Common myeloid progenitor, CD34-positive (primary cell): ENCODE measurements around the gene COG5.

Source experiments
- CTCF ChIA-PET: fragments of 350-600 bp; sonication (Branson Sonifier 250); formaldehyde crosslinking; loops from one replicate; lab custom pipeline; 2021; ENCODE audit warnings: antibody characterized with exemption; lab: Charles Lee
- POLR2A ChIA-PET: fragments of 350-600 bp; sonication (Branson Sonifier 250); formaldehyde crosslinking; loops from one replicate; lab custom pipeline; 2021; ENCODE audit warnings: antibody characterized with exemption; lab: Charles Lee
- DNase-seq, 3 donors: peaks; one replicate each; pipeline versions ENCODE4 v3.0.0 to v3.0.0-alpha.2; 2013
- H3K27ac ChIP-seq, 2 experiments: 1 replicate in 1 of 2; 2 replicates in 1 of 2; pipeline ENCODE4 v1.7.0; 2013; ENCODE audit warnings: inconsistent platforms in 2 of 2, low read length in 2 of 2, mild to moderate bottlenecking in 2 of 2, low read depth in 1 of 2, moderate library complexity in 1 of 2; ENCODE audit not compliant: severe bottlenecking in 2 of 2, insufficient read depth in 1 of 2, poor library complexity in 1 of 2
- H3K27me3 ChIP-seq, 5 experiments: replicated peaks in 2 of 5; 1 replicate in 3 of 5; 2 replicates in 2 of 5; pipeline versions ENCODE4 v1.6.1 to v1.7.0; 2013; ENCODE audit warnings: low read length in 4 of 5, mild to moderate bottlenecking in 2 of 5, moderate library complexity in 2 of 5, inconsistent platforms in 1 of 5; ENCODE audit not compliant: insufficient read depth in 5 of 5, control insufficient read depth in 4 of 5
- H3K36me3 ChIP-seq, 4 experiments: 1 replicate in 2 of 4; 2 replicates in 2 of 4; pipeline versions ENCODE4 v1.6.1 to v1.7.0; 2013; ENCODE audit warnings: low read length in 3 of 4, control low read depth in 1 of 4, mild to moderate bottlenecking in 1 of 4; ENCODE audit not compliant: control insufficient read depth in 4 of 4, insufficient read depth in 4 of 4
- H3K4me1 ChIP-seq, 4 experiments: 1 replicate in 3 of 4; 2 replicates in 1 of 4; pipeline versions ENCODE4 v1.6.1 to v1.7.1; 2013; ENCODE audit warnings: low read length in 3 of 4, mild to moderate bottlenecking in 3 of 4, control low read depth in 1 of 4, inconsistent platforms in 1 of 4, moderate library complexity in 1 of 4; ENCODE audit not compliant: control insufficient read depth in 4 of 4, insufficient read depth in 4 of 4; ENCODE audit errors: control extremely low read depth in 1 of 4
- H3K4me3 ChIP-seq, 7 experiments: 1 replicate in 4 of 7; 2 replicates in 3 of 7; pipeline versions ENCODE4 v1.5.1 to v1.7.0; 2013; ENCODE audit warnings: mild to moderate bottlenecking in 7 of 7, low read length in 6 of 7, moderate library complexity in 6 of 7, inconsistent platforms in 2 of 7, low read depth in 2 of 7, control low read depth in 1 of 7; ENCODE audit not compliant: insufficient read depth in 4 of 7, control insufficient read depth in 1 of 7; ENCODE audit errors: extremely low read depth in 1 of 7
- H3K9me3 ChIP-seq, 5 experiments: 1 replicate in 4 of 5; 2 replicates in 1 of 5; pipeline versions ENCODE4 v1.6.1 to v1.7.1; 2013; ENCODE audit warnings: low read length in 4 of 5, mild to moderate bottlenecking in 2 of 5, inconsistent platforms in 1 of 5, low read depth in 1 of 5, moderate library complexity in 1 of 5; ENCODE audit not compliant: control insufficient read depth in 4 of 5, insufficient read depth in 2 of 5; ENCODE audit errors: control extremely low read depth in 1 of 5
- WGBS: methylation state at CpG from one replicate; pipeline ENCODE4 v1.1.5; 2013; ENCODE audit not compliant: insufficient coverage; 5-methylcytosine and 5-hydroxymethylcytosine counted together

The COG5 gene

DNA sequence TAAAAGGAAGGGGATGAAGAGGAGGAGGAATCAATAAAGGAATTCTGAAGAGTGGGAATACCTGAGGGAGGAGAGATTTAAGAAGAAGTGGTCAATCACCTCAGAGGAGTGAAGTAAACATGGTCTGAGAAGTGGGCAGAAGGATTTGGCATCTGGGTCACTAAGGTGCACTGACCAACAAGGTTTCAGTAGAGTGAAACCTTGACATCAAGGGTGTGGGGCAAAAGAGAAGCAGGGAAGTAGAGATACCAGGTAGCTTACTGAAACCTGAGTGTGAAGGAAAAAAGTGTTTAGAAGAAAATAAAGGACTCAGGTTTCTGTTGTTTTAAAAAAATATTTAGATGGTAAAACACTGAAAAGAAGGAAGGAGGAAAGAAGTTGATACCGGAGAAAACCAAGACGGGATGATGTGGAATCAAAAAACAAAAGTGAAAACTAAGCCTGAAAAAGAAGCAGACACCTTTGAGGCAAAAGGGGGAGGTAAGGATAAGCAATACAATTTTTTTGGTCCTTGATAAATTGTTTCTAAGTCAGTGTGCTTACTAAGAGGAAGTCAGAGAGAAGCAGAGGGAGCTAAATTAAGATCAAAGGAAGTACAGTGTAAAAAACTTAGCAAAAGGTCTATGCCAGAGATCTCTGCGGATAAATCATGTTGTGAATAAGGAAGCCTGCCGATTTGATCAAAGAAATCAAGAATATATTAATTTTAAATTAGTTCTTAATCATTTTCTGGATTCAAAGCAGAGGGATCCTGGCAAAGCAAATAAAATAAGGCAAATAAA lies 231.0 kb downstream of the COG5 start:
- Histone ChIP-seq H3K4me1 (peaks cover 0 to 19% (median 11%) of the 10 kb centered on the region in 4 experiments), H3K9me3 (peaks cover 0 to 3% (median 0%) of the 10 kb centered on the region in 5 experiments), H3K27me3 (no peaks in the 10 kb centered on the region), H3K4me3 (peak overlapping the region in 6 of 7 experiments; percentile 32 to 71 (median 54)), H3K27ac (peak overlapping the region; percentile 36 to 81), H3K36me3 (peaks cover 0 to 4% (median 2%) of the 10 kb centered on the region in 4 experiments)
- 5% methylated on average over 2 of the region's 4 CpGs for WGBS
- ChIA-PET POLR2A (no interaction called here), CTCF (no interaction called here)
- DNase-seq, result peak; percentile 35 to 80 (median 65)

DNA sequence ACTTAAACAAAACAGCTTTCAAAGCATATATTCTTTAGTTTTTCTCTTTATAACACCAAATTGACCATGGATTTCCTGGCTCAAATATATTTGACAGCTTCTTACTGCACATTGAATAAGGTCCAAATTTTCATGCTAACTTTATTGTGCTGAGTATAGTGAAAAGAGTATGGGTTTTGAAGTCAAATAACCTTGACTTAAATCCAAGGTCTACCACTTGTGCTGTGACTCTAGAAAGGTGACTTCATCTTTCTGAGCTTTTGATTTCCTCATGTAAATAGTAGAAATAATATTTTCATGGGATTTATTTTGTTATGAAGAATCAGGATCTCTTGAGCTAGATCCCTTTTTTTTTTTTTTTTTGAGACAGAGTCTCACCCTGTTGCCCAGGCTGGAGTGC lies 233.2 kb downstream of the COG5 start:
- Histone ChIP-seq H3K4me3 (no peak overlapping the region), H3K36me3 (peaks cover 0 to 4% (median 2%) of the 10 kb centered on the region in 4 experiments), H3K9me3 (peaks cover 0 to 4% (median 0%) of the 10 kb centered on the region in 5 experiments), H3K27ac (no peak overlapping the region), H3K4me1 (peaks cover 0 to 19% (median 11%) of the 10 kb centered on the region in 4 experiments), H3K27me3 (no peaks in the 10 kb centered on the region)
- no peak for DNase-seq
- CTCF ChIA-PET, result interaction anchor here (1.5 kb wide), 1 partner anchor 8 kb away, joined by 3 read pairs; no protein-coding TSS in a partner anchor
- POLR2A ChIA-PET, result interaction anchor here (0.6 kb wide), 1 partner anchor 129 kb away, joined by 3 read pairs; no protein-coding TSS in a partner anchor

DNA sequence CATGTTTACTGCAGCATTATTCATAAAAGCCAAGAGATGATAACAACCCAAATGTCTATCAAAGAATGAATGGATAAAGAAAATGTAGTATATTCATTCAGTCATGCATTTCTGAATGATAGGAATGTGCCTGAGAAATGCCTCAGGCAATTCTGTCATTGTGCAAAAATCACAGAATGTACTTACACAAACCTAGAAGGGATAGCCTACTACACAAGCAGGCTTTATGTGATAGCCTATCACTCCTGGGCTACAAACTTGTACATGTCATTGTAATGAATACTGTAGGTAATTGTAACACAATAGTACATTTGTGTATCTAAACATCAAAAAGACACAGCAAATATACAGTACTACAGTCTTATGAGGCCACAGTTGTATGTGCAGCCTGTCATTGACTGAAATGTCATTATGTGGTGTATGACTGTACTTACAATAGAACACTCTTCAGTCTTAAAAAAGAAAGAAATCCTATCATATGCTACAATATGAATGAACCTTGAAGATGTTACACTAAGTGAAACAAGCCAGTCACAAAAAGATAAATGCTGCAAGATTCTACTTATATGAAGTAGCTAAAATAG lies 235.6 kb downstream of the COG5 start:
- no peak for DNase-seq
- Histone ChIP-seq H3K4me1 (peaks cover 0 to 11% (median 7%) of the 10 kb centered on the region in 4 experiments), H3K36me3 (peaks cover 0 to 7% (median 4%) of the 10 kb centered on the region in 4 experiments), H3K9me3 (peaks cover 0 to 4% (median 0%) of the 10 kb centered on the region in 5 experiments), H3K27me3 (no peaks in the 10 kb centered on the region), H3K4me3 (no peak overlapping the region), H3K27ac (no peak overlapping the region)
- ChIA-PET POLR2A (no interaction called here), CTCF (interaction anchor here (1.0 kb wide), 1 partner anchor 17 kb away, joined by 3 read pairs; no protein-coding TSS in a partner anchor)

DNA sequence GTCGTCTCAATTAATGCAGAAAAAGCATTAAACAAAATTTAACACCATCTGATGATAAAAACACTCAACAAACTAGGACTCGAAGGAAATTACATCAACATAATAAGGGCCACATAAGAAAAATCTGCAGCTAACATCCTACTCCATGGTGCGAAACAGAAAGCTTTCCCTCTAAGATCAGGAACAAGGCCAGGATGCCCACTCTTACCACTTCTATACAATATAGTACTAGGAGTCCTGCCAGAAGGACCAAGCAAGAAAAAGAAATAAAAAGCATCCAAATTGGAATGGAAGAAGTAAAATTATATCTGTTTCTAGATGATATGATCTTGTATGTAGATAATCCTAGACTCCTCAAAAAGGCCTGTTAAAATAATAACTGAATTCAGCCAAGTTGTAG lies 237.7 kb downstream of the COG5 start:
- Histone ChIP-seq H3K4me3 (no peak overlapping the region), H3K27ac (no peak overlapping the region), H3K36me3 (peaks cover 0 to 17% (median 6%) of the 10 kb centered on the region in 4 experiments), H3K27me3 (no peaks in the 10 kb centered on the region), H3K9me3 (peaks cover 0 to 4% (median 0%) of the 10 kb centered on the region in 5 experiments), H3K4me1 (no peaks in the 10 kb centered on the region)
- no peak for DNase-seq
- WGBS, result 100% methylated on average over 1 of the region's 3 CpGs
- CTCF ChIA-PET, result no interaction called here
- POLR2A ChIA-PET, result no interaction called here

DNA sequence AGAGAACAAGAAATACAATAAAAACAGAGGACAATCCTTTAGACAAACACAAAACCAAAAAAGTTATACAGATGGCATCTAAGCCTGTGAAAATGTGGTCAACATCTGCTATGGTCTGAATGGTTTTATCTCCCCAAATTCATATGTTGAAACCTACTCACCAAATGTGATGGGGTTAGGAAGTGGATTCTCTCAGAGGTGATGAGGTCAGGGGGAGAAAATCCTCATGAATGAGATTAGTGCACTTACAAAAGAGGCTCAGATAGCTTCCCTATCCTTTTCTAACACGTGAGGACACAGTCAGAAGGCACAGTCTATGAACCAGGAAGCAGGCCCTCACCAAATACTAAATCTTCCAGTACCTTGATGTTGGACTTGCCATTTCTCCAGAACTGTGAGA lies 241.7 kb downstream of the COG5 start:
- Histone ChIP-seq H3K27ac (no peak overlapping the region), H3K27me3 (no peaks in the 10 kb centered on the region), H3K9me3 (peaks cover 0 to 4% (median 0%) of the 10 kb centered on the region in 5 experiments), H3K36me3 (peaks cover 2 to 17% (median 8%) of the 10 kb centered on the region in 4 experiments), H3K4me3 (no peak overlapping the region), H3K4me1 (no peaks in the 10 kb centered on the region)
- DNase-seq, result no peak
- 100% methylated on average over 1 of the region's 1 CpG for WGBS
- CTCF ChIA-PET, result no interaction called here
- POLR2A ChIA-PET, result no interaction called here

DNA sequence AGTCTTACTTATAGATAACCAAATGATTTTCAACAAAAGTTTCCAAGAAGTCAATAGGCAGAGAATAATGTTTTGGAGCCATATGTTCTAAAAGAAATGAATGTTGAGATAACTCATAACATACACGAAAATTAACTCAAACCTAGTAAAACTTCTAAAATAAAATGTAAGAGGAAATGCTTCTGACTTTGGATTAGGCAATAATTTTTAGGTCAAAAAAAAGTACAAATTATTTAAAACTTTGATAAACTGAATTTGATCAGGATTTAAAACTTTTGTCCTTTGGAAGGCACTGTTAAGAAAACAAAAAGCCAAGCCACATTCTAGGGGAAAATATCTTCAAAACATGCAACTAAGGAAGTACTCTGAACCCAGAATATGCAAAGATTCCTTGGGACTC lies 242.1 kb downstream of the COG5 start:
- CTCF ChIA-PET, result no interaction called here
- DNase-seq, result no peak
- no peaks in the 10 kb centered on the region for H3K9me3 ChIP-seq
- H3K36me3 ChIP-seq, result peaks cover 2 to 17% (median 8%) of the 10 kb centered on the region in 4 experiments
- no peak overlapping the region for H3K4me3 ChIP-seq
- no CpG with 5 or more reads among the region's 1 CpG for WGBS
- no peaks in the 10 kb centered on the region for H3K4me1 ChIP-seq
- POLR2A ChIA-PET, result no interaction called here
- no peaks in the 10 kb centered on the region for H3K27me3 ChIP-seq
- H3K27ac ChIP-seq, result no peak overlapping the region

DNA sequence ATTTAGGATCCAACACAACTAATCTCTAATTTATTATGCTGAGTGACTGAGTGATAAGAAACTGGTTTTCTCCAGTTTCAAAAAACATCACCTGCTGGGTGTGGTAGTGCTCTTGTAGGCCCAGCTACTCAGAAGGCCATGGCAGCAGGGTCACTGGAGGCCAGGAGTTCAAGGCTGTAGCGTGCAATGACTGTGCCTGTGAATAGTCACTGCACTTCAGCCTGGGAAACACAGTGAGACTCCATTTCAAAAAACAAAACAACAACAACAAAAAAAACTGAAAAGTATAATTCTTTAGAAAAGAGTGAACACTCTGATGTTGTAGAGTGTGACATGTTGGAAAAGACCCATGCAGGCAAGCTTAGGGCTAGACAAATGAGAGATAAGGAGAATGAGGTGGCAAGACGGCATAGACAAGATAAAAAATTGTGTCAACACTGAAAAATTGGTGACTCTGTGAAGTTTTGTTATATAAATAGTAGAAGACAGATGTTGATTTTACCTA lies 243.9 kb downstream of the COG5 start:
- Histone ChIP-seq H3K36me3 (peaks cover 2 to 17% (median 8%) of the 10 kb centered on the region in 4 experiments), H3K4me1 (no peaks in the 10 kb centered on the region), H3K4me3 (no peak overlapping the region), H3K27ac (no peak overlapping the region), H3K27me3 (no peaks in the 10 kb centered on the region), H3K9me3 (no peaks in the 10 kb centered on the region)
- no peak for DNase-seq
- ChIA-PET POLR2A (no interaction called here), CTCF (no interaction called here)
- WGBS, result 90% methylated on average over 2 of the region's 2 CpGs
